ENCODE results near the gene POLD2.

Gene POLD2

DNA sequence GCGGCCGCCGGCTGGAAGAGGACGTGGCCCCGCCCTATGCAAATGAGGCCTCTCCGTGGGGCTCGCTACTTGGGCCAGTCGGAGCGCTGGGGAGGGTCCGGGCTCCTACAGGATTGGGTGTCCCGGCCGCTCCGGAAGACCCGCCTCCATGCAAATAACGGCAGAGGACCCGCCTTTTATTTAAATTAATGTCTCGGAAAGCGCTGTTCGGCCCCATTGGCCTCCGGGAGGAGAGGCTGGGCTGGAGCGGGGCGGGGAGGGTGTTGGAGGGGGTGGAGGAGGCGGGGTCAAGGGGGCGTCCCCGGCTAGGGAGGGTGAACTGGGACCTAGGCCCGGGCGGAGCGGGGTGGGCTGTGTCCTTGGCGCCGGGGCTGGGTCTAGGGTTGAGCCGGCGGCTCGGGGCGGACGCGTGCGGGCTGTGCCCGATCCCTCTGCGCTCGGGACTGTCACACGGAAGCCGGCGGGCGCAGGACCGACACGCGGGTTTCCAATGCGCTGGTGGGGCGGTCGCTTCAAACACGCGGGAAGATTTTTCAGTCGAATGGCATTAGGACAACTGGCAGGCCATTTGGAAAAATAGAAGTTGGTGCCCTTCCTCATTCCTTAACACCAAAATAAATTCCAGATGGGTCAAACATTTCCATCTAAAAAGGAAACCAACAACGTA, 40.7 kb downstream of the POLD2 start:
- DNase-seq (ENCODE audit: low spot score): peak; percentile 99

DNA sequence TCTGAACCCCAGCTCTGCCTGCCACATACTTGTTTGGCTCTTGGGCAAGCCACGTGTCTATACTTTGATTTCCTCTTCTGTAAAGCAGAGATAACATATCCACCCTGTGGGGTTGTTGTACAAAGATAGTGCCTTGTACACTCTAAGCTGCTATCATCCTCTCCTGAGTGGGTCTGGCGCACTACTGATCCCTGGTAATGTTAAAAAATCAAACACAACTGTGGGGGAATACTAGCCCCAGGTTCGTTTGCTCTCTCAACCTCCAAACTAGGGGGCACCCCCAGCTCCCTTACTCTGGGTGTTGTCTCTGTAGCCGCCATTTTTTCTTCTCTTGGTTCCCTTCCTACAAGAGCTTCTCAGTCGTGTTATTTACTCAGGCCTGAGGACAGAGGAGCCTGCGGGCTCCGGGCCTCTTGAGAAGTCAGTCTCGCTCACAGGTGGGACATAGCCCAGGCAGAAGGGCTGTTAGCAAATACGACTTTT, 42.0 kb downstream of the POLD2 start:
- DNase-seq (ENCODE audit: low spot score): no peak

GRCh38 chr7:44080686-44081265, 42.6 kb downstream of the POLD2 start:
- no peak for DNase-seq (ENCODE audit: low spot score)

DNA sequence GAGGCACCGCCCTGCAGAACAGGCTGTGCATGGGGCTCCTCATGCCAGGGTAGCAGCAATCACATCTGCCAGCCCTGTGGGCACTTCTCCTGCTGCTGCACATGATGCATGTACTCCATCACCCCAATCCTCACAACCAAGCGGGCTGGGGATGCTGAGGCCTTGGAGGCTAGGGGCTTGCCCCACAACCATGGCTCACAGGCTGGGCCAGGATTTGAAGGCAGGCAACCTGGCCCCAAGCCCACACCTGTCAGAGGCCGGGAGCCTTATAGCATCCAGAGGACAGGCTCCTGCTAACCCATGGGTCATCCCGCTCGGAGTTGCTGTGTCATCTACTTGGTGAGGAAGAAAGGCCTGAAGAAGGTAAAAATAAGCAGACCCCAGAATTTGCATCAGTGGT, 43.2 kb downstream of the POLD2 start:
- DNase-seq (ENCODE audit: low spot score): no peak

DNA sequence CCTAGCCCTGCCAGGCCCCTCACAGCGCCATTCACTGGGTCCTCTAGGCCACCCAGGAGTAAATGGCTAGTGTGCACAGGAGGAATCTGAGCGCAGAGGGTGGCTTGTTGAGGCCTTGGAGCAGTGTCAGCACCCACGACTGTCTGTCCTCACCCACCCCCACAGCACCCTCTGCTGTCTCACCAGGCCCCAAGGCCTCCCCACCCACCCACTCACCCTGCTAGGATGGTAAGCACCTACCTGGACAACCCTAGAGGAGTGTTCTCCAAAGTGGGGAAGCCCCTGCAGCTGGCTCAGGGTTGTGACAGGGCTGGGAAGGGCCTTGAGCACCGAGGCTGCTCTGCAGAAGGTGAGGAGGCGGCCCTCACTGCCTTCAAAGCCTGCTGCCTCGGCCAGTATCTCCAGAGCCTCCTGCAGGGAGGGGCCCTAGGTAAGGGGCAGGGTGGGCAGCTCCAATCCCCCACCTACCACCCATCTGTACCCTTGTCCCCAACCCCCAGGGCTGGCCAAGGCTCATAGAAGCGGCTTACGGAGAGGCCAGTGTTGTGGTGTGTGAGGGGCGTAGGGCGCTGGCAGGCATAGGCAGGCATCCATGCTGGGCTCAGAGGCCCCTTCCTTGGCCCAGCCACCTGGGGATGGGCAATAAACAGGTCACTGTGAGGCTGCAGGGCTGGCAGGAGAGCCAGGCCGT, 43.9 kb downstream of the POLD2 start:
- no peak for DNase-seq (ENCODE audit: low spot score)

DNA sequence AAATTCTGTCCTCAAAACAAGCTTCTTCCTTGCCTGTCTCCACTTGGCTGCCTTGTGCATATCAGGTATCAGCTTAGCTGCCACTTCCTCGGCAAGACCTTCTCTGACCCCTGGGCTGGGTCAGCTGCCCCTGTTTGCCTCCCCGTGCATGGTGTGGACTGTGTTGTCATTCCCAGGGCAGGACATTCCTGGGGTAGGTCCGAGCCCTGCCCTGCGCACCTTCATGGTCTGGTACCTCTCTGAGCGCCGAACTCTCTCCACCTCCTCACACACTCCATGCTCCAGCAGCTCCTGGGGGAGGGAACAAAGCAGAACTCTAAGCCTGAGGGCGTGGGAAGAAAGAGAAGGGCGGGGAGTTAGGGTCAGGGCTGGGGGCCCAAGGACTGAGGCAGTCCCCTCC, 44.8 kb downstream of the POLD2 start:
- DNase-seq (ENCODE audit: low spot score): no peak

DNA sequence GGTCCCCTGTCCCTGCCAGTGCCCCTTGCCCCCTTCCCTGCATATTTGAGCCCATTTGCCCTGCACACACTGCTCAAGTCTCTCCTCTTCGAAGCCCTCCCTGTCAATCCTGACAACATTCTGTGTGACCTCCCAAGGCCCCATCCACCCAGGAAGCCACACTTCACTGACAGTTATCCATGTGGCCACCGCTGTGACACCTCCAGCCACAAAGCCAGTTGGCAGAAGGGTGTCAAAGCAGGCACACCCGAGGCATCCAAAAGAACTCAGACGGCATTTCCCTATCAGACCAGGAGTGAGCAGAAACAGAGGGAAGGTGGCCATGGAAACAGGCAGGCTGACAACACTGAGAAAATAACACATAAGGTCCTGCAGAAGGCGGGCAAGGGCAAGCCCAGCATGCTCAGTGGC, 45.7 kb downstream of the POLD2 start:
- DNase-seq (ENCODE audit: low spot score): no peak

GRCh38 chr7:44077061-44077460, 46.3 kb downstream of the POLD2 start:
- no peak for DNase-seq (ENCODE audit: low spot score)

DNA sequence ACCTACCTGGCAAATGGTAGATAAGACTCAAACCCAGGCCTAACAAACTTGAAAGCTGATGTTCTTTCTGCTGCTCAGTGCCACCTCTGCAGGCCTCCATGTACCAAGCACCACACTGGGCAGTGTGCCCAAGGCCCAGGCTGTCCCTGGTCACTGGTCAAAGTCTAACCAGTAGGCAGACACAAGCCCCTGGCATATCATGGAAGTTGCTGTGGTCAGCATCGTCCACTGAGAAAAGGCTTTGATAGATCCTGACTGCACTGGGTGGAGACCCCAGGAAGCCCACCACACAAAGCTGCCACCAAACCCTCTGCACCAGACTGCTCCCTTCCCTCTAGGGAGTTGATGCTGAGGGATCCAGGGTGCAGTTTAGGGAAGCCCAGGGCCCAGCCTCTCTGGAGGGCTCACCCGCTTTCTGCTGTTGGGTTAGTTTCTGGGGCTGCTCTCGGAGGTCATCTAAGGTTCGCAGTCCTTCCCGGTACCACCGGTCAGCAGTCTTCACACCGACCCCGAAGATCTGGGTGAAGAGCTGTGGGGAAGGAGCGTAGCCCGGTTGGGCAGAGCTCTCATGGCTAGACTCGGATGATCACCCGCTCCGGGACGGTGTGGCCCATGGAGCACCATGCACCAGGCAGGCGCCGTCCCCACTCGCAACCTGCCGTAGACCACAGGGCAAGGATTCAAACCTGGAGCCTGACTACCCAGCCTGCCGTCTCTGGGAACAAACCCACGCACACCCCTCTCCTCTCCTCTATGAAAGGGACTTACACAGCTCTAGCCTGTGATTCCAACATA, 47.0 kb downstream of the POLD2 start:
- no peak for DNase-seq (ENCODE audit: low spot score)

- DNase-seq (ENCODE audit: low spot score): no peak
Measured at GRCh38 chr7:44075296-44076075, 47.9 kb downstream of the POLD2 start.

- DNase-seq (ENCODE audit: low spot score): no peak
Measured at GRCh38 chr7:44074349-44074695, 49.0 kb downstream of the POLD2 start.

DNA sequence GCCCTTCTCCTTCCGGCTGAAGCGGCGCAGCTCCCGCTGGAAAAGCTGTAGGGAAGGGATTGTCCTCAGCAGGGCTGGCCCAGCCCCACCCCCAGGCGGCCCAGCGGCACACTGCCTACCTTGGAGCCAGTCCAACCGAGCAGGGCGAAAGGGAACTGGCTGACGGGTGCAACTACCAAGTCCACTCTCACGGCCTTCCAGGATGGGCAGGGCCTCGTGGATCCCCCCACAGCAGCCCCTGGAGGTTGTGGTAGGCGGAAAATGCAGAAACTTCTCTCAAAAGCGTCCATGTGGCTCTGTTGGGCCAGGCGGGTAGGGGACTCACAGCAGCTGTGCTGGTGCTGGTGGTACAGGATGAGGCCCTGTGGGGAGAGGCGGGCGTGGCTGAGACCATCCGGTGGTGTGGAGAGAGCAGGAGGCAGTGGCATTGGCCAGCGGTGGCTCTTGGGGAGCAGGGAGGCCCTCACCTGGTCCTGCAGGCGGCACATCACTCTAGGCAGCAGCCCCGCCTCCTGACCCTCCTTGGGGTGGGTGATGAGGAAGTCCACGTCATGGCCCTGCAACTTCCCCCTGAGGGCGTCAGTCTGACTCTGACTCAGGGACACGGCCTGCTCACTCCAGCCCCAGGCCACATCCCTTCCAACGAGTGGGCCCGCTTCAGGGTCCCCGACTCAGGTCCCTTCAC, 49.5 kb downstream of the POLD2 start:
- no peak for DNase-seq (ENCODE audit: low spot score)

GRCh38 chr7:44072364-44073231, 50.8 kb downstream of the POLD2 start:
- peak; percentile 69 for DNase-seq (ENCODE audit: low spot score)

GRCh38 chr7:44071726-44072363, 51.5 kb downstream of the POLD2 start:
- no peak for DNase-seq (ENCODE audit: low spot score)

DNA sequence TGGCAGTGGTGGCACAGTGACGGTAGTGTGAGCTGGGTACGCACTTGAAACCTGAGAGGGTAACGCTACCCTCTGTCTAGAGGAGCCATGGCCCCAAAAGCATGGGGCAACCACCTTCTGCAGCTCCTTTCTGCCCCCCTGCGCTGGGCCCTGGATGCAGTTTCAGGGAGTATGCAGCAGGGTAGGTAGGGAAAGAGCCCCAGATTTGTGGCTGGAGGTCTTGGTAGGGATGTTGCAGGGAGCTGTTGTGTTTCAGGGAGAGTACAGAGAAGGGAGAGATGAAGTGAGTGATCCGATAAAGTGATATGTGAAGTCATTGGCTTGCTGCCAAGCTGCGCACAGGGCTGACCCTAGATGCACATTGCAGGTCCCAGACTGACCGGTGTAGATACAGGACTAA, 55.3 kb downstream of the POLD2 start:
- no peak for DNase-seq (ENCODE audit: low spot score)

GRCh38 chr7:44067064-44067951, 56.0 kb downstream of the POLD2 start:
- DNase-seq (ENCODE audit: low spot score): no peak

GRCh38 chr7:44066494-44067063, 56.8 kb downstream of the POLD2 start:
- no peak for DNase-seq (ENCODE audit: low spot score)

DNA sequence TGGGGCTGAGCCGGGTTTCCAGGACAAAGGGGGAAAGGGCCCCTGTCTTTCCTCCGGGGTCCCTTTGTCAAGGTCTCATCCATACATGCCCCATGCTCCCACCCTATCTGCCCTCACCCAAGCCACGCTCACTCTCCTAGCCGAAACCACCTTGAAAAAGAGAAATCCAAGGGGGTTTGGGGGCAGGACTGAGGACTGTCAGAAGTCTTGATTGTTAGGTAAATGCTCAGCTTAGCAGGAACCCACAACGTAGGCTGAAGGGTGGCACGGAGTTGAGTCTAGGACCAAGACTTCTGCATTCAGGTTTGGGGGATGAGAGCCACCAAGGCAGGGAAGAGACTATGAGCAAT, 57.3 kb downstream of the POLD2 start:
- no peak for DNase-seq (ENCODE audit: low spot score)
